ENCODE measurements around the gene ST8SIA6.
"Not testable (repeated sequence)": the region's sequence is repeated elsewhere in the genome, so short reads cannot be mapped to it uniquely, and the experiment has no call there.

ST8SIA6 gene

GRCh38 chr10:17454161-17455014, at the start of gene ST8SIA6:
ST8SIA6 (minus strand) TSS chr10:17454595; CDS start chr10:17454255, 340 bp downstream.
- H3K27ac ChIP-seq, result peak within 1 kb of the TSS; percentile 42
- TF ChIP-seq CTCF (conservative IDR thresholded peaks at IDR 0.05), result no peak; the same call in 1 of the 2 replicates

- H3K27ac ChIP-seq, result no peak overlapping the region
- no peak for TF ChIP-seq CTCF (conservative IDR thresholded peaks at IDR 0.05)
These were observed 49.4 kb upstream of the ST8SIA6 start for GRCh38 chr10:17503795-17504194.

DNA sequence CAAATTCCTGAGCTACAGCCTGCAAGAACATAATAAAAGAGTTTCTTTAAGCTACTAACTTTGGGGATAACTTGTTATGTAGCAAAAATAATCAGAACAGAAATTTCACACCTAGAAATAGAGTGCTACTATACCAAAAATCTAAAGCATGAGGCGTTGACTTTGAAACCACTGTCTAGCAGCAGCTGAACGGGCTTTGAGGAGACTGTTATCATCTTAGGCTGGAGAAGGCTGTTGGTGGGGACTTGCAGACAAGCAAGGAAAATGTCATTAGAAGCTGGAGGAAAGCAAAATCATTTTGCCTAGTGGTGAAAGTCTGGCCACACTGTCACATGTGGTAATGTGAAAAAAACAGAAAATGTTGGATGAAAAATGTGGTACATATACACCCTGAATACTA, 48.4 kb upstream of the ST8SIA6 start:
- TF ChIP-seq CTCF (conservative IDR thresholded peaks at IDR 0.05), result no peak
- no peak overlapping the region for H3K27ac ChIP-seq

GRCh38 chr10:17499014-17499413, 44.6 kb upstream of the ST8SIA6 start:
- not testable (repeated sequence) for H3K27ac ChIP-seq

DNA sequence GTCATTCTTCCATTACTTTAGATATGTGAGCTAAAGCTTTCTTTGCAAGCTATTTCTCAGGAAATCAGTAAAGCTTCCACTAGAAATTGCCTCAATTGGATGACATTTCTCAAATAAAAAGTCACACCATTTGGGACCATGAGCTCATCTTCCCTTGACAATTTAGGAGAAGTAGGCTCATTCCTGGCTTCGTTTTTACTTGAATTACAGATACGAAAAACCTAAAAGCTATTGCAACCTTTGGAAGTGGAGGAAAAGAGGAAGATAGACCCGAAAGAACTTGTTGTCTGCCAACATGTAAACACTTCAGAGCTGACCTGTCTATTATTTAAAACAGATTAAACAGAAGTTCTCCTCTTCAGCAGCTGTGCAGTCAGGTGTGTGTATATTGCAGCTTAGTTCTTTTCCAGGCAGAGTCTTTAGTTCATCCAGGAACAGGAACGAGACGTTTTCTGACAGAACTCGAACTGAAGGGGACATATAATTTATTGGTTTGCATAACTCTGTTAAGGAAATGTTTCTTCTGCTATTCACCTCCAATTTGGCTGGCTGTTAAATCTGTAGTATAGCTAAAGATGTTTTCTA, 43.1 kb upstream of the ST8SIA6 start:
- no peak overlapping the region for H3K27ac ChIP-seq
- TF ChIP-seq CTCF (conservative IDR thresholded peaks at IDR 0.05), result no peak

DNA sequence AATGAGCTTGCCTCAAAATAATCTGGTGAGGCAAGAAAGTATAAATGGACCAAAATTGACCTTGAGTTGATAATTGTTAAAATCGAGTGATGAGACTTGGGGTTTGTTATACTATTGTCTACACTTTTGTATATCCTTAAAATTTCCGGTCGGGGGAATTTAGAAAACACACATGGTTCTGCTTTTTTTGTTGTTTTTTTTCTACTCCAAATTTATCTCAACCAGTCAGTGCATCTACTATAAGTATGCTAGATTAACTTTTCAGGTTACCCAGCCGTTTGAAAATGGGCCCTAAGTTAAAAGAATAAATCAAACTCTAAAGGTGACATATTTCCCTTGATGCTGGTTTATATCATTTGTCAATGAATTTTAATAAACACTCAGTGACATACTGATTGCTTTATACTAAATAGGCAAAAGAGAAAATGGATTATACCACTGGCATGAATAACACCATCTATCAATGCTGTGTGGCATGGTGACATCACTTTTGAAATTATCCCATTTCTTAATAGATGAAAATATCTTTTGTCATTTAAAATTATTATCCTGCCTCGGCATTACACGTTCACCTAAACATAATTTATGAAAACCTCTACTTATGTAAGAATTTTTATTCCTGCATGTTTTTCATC, 40.3 kb upstream of the ST8SIA6 start:
- TF ChIP-seq CTCF (conservative IDR thresholded peaks at IDR 0.05), result no peak
- no peak overlapping the region for H3K27ac ChIP-seq

GRCh38 chr10:17488848-17489247, 34.5 kb upstream of the ST8SIA6 start:
- no peak for TF ChIP-seq CTCF (conservative IDR thresholded peaks at IDR 0.05)
- no peak overlapping the region for H3K27ac ChIP-seq
